HG02763 (cell line): Measurements from ENCODE around the gene CSTF2T.

ENCODE experiments used
- ATAC-seq: cut with Tn5 transposase; IDR thresholded peaks from one replicate; pipeline ENCODE4 v1.9.1; 2021; ENCODE audit warnings: mild to moderate bottlenecking, moderate library complexity; ENCODE audit not compliant: unreplicated experiment

The CSTF2T gene

DNA sequence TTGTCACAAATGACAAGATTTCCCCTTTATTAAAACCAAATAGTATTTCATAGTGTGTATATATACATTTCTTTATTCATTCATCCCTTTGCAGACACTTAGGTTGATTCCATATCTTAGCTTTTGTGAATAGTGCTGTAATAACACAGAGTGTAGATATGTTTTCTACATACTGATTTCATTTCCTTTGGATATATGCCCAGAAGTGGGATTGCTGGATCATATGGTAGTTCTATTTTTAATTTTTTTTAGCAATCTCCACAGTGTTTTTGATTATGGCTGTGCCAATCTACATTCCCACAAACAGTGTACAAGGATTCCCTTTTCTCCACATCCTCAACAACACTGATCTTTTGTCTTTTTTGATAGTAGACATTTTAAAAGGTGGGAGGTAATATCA is 46.4 kb downstream of the CSTF2T start:
- ATAC-seq = no peak

DNA sequence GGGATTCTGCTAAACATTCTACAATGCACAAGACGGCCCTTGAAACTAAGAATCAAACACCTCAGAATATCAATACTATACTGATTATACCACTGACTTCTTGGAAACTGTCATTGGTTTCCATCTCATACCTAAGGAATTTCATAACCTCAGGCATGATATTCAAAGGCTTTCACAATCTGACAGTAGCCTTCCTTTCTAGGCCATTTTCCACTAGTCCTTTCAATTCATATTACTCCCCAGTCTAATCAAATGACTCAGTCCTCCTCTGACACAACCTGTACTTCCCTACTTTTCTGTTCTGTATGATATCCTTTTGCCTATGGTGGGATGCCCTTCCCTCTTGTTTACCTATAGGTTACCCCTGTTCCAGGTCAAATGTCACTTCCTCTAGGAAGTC is 48.3 kb downstream of the CSTF2T start:
- ATAC-seq = no peak

DNA sequence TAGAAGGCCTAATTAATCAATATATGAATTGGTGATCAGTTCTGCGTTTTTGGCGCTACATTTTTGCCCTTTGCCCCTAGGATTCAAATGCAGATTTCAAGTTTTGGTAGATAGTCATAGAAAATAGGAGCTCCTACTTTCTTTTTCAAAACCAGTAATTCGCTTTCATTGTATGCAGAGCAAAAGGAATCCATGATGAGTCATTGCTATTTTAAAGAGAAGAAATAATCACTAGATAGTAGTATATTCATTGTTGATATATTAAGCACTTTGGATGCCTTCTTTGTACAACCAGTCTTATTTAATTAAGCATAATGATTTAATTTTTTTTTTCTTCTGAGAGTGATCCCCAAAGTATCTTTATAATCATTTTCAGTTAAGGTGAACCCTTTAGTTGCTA is 50.3 kb downstream of the CSTF2T start:
- no peak for ATAC-seq
